CD4-positive, alpha-beta T cell treated with Interleukin-2 at 100 ng/mL for 4 hours (primary cell): ENCODE results near the gene SRRT.
A peak's percentile ranks its signal among the peaks of the same experiment; 100 is the strongest.
"Not testable (repeated sequence)": the region's sequence is repeated elsewhere in the genome, so short reads cannot be mapped to it uniquely, and the experiment has no call there.

Source experiments
- DNase-seq: peaks from one replicate; pipeline ENCODE4 v3.0.0-alpha.2; 2020; ENCODE audit warnings: low spot score

Gene SRRT

DNA sequence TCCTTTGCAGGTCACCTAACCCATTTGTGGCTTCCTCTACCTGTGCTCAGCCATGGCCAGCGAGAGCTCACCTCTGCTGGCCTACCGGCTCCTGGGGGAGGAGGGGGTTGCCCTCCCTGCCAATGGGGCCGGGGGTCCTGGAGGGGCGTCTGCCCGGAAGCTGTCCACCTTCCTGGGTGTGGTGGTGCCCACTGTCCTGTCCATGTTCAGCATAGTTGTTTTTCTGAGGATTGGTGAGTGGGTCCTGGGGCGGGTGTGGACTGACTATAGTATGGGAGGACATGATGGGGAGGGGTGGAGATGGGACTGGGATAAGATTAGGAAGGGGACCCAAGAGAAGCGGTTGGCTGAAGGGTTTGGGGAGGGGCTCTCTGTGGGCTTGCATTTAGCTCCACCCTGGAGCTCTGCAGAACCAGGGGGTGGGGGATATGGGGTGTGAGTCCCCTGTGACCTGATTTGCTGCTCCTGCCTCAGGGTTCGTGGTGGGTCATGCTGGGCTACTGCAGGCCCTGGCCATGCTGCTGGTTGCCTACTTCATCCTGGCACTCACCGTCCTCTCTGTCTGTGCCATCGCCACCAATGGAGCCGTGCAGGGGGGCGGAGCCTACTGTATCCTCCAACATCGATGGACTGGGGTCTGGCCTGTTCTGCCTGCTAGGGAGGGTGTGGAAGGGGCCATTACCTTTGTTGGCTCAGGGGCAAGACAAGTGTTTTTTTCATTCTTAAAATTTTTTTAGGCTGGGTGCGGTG is 20.6 kb upstream of the SRRT start:
- DNase-seq, result no peak

DNA sequence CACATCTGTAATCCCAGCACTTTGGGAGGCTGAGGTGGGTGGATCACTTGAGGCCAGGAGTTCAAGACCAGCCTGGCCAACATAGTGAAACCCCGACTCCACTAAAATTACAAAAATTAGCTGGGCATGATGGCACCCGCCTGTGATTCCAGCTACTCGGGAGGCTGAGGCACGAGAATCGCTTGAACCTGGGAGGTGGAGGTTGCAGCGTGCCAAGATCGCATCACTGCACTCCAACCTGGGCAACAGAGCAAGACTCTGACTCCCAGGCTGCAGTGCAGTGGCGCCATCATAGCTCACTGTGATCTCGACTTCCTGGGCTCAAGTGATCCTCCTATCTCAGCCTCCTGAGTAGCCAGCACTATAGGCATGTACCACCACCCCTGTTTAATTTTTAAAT is 20.0 kb upstream of the SRRT start:
- DNase-seq, result not testable (repeated sequence)

DNA sequence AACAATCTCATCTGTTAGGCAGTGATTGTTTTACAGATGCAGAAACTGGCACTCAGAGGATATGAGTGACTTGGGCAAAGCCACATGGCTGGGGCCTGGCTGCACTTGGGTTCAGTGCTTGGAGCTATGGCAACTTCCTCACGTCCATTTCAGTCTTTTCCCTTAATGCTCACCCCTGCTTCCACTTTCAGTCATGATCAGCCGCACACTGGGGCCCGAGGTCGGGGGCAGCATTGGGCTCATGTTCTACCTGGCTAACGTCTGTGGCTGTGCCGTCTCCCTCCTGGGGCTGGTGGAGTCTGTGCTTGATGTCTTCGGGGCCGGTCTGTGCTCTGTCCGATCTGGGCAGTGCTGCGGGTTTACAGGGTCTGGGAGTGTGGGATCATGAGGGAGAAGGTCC is 19.4 kb upstream of the SRRT start:
- DNase-seq, result no peak

DNA sequence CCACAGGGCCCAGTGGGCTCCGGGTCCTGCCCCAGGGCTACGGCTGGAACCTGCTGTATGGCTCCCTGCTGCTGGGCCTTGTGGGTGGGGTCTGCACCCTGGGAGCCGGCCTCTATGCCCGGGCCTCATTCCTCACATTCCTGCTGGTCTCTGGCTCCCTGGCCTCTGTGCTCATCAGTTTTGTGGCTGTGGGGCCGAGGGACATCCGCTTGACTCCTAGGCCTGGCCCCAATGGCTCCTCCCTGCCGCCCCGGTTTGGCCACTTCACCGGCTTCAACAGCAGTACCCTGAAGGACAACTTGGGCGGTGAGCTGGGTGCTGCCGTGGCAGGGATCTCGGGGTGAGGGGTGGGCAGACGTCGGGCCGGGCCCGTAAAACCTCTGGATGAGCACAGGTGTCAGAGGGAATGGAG is 18.0 kb upstream of the SRRT start:
- DNase-seq, result no peak

DNA sequence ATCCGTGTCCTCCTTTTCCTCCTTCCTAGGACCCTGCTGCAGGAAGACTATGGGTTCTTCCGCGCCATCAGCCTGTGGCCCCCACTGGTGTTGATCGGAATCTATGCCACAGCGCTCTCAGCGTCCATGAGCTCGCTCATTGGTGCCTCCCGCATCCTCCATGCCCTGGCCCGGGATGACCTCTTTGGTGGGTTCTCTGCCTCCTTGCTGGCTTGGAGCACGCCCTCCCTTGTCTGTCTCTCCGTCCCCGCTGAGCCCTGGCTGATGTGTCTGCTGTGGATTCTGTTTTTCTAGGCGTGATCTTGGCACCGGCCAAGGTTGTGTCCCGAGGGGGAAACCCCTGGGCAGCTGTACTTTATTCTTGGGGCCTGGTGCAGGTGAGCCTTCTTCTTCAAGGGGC is 15.0 kb upstream of the SRRT start:
- DNase-seq, result no peak

DNA sequence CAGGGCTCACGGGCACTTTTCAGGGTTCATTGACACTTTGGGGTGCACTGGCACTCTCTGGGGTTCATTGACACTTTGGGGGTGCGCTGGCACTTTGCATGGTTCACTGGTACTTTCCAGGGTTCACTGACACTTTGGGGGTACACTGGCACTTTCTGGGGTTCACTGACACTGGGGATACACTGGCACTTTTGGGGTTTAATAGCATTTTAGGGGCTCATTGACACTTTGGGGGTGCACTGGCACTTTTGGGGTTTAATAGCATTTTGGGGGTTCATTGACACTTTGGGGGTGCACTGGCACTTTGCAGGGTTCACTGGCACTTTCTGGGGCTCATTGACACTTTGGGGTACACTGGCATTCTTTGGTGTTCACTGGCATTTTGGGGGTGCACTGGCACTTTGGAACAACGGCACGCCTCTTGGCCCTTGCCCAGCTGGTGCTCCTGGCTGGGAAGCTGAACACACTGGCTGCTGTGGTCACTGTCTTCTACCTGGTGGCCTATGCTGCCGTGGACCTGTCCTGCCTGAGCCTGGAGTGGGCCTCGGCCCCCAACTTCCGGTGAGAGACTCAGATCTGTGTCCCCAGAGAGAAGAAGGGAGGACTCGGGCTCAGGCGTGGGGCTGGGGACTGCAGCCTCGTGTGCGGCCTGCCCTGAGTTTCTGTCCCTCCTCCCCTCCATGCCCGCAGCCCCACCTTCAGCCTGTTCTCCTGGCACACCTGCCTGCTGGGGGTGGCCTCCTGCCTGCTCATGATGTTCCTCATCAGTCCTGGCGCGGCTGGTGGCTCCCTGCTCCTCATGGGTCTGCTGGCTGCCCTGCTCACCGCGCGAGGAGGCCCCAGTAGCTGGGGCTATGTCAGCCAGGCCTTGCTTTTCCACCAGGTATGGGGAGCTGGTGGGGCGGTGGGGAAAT is 13.9 kb upstream of the SRRT start:
- DNase-seq, result no peak

DNA sequence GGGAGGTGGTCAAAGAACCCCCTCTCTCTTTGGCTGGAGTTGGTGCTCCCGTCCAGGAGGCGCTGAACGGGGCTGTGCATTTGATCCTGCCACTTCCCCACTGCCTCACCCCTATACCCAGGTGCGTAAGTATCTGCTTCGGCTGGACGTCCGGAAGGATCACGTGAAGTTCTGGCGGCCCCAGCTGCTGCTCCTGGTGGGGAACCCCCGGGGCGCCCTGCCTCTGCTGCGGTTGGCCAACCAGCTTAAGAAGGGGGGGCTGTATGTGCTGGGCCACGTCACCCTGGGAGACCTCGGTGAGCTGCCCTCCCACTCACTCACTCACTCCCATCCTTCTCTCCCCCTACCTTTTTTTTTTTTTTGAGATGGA is 13.3 kb upstream of the SRRT start:
- DNase-seq, result no peak

DNA sequence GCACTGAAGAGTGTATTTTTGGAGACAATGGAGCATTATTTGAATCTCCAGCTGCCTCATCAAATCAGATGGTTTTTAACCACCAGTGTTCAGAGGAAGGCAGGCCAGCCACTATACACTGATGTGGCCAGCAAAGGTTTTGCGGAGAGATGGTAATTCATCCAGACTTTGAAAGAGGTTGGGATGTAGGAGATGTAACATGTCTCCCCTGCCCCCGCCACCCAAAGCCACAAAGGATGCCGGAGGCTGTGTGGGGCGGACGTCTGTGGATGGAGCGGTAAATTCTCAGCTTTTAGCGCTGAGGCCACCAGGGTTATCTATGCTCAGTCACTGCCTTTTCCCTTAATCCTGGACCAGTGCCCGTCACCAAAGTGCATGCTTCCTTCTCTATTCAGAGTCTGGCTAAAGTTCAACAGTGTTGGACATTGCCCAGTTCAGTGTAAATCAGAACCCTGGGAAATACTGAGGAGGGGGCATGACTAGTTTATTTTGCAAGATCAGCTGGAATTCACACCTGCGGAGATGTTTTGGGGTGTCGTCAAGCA is 11.4 kb upstream of the SRRT start:
- no peak for DNase-seq

DNA sequence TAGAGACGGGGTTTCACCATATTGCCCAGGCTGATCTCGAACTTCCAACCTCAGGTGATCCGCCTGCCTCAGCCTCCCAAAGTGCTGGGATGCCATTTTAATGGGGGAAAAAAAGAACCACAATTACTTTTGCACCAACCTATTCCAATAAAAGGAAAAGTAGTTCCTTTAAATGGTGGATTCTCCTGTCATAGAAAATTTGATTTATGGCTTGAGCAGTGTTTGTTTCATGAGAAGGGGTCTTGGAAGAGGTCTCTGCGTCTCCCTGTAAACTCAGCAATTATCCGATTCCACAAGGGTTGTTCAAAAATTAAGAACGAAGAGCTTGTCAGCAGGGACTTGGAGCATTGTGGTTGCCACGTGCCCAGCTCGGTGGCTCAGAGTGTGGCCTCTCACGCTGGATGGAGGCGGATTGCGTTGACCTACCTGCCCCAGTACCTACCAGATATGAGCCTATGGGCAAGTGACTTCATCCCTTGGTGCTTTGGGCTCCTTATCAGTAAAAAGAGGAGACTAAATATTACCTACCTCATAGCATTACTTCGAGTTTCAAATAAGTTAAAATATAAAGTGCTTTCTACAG is 10.5 kb upstream of the SRRT start:
- no peak for DNase-seq

DNA sequence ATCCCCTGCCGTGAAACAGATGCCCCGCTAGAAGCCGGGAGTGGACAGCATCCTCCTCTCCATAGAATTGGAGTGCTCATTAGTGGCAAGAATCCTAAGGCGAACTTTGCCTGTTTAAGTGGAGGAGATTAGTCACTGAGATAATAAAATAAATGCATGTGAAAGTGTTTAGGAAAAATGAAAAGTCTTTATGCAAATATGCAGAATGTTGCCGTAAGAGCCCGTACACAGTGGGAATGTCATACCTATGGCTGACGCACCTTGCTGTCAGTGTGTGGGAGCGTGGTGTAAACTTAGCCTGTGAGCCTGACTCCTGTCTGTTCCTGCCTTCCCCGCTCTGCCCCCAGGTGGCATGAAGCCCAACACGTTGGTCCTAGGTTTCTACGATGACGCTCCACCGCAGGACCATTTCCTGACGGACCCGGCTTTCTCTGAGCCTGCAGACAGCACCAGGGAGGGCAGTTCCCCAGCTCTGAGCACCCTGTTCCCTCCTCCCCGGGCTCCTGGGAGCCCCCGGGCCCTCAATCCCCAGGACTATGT is 9.5 kb upstream of the SRRT start:
- no peak for DNase-seq

DNA sequence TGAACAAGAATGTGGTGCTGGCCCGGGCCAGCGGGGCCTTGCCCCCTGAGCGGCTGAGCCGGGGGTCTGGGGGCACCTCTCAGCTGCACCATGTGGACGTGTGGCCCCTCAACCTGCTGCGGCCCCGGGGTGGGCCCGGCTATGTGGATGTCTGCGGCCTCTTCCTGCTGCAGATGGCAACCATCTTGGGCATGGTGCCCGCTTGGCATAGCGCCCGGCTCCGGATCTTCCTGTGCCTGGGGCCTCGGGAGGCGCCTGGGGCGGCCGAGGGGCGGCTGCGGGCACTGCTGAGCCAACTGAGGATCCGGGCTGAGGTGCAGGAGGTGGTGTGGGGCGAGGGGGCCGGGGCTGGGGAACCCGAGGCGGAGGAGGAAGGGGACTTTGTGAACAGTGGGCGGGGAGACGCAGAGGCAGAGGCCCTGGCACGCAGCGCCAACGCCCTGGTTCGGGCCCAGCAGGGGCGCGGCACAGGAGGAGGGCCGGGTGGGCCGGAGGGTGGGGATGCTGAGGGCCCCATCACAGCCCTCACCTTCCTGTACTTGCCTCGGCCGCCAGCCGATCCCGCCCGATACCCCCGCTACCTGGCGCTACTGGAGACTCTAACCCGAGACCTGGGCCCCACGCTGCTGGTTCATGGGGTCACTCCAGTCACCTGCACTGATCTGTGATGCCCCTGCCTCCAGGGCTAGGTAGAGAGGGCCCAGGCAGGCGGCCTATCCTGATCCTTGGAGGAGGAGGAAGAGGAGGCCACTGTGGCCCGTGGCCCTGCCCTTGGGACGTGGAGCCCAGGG is 8.8 kb upstream of the SRRT start:
- DNase-seq, result no peak

DNA sequence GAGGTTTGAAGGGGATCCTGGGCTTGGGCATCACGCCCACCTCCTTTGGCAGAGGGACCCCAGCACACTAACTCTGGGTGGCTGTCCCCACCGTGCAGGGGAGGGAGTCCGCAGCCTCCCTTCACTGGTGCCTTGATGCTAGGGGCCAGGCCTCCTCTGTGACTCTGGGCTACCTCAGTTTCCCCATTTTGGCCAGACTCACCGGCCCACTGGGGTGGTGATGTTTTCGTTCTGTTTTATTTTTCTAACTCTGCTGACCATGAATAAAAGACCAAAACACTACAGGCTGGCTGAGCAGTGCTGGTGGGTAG is 8.2 kb upstream of the SRRT start:
- no peak for DNase-seq

DNA sequence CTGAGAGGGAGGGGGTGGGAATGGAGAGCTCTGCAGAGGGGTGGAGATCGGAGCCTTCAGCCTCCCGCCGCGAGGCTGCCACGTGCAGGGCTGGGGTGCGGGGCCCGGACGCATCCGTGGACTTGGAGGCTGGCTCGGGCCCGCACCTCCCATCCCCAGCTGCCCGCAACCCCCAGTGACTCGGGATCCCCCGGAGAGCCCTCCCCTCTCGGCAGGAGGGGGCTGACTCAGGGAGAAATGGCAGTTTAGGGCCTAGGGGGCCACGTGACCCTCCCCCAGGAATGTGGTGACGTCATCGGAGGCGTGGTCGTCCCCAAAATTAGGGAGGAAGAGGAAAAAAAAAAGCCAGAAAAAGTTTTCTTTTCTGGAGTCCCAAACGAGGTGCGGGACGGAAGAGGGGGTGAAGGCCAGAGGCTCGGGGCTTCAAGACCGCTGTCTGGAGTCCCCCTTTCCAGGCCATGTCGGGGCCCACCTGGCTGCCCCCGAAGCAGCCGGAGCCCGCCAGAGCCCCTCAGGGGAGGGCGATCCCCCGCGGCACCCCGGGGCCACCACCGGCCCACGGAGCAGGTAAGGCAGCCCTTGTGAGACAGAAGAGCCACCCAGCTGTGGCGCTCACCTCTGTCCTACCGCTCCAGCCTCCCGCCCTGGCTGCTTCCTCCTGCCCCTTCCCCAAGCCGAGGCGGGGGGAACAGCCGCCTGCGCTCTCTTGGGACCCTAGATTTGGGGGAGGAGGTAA is 7.7 kb upstream of the SRRT start, which contains the start of gene TRIP6:
Gene TRIP6 (plus strand): TSS at position 348 of the 736 bp plus-strand sequence. CDS start 111 bp downstream, at position 459.
- peak; percentile 45 for DNase-seq

DNA sequence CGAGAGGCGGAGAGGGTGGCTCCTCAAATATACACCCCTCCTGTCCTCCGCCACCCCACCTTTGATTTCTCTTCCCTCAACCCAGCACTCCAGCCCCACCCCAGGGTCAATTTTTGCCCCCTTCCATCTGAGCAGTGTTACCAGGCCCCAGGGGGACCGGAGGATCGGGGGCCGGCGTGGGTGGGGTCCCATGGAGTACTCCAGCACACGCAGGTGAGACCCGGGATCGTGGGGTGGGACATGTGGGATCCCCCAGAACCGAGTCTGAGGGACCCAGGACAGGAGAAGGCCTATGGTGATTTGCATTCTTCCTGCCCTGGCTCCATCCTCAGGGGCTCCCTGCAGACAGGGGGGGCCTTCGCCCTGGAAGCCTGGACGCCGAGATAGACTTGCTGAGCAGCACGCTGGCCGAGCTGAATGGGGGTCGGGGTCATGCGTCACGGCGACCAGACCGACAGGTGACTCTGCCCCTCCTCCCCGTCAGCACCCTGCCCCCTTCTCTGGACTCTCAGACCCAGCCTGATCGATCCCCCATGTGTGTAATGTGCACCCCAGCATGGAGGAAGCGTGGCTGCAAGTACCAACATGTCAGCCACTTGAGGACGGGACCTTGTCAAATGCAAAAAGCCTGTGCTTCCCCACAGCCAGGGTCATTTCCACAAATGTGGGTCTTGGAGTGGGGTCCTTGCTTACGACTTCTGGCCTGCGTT is 7.0 kb upstream of the SRRT start:
- no peak for DNase-seq

DNA sequence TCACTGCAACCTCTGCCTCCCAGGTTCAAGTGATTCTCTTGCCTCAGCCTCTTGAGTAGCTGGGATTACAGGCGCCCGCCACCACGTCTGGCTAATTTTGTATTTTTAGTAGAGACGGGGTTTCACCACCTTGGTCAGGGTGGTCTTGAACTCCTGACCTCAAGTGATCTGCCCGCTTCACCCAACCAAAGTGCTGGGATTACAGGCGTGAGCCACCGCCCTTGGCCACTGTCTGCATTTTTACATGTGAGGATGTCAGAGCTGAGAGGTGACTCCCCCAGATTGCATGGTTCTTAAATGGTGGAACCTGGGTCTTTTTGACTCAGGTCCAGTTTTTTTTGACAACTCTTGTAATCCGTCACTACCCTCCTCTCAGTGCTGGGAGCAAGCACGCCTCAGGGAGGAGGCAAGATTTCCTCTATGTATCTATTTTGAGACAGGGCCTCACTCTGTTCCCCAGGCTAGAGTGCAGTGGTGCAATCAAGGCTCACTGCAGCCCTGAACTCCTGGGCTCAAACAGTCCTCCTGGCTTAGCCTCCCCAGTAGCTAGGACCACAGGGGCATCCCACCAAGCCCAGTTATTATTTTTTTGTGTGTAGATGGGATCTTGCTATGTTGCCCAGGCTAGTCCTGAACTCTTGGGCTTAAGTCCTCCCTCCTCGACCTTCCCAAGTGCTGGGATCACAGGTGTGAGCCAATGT is 1.2 kb upstream of the SRRT start:
- no peak for DNase-seq

DNA sequence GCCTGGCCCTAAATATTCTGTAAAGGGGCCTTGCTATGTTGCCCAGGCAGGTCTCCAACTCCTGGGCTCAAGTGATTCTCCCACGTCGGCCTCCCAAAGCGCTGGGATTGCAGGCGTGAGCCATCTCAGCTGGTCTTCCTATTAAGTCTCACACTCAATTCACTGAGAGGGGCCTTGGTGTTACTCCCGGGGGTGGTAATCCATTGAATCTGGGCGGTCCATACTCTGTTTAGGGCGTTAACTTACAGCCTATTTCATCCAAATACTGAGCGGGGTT is 665 bp upstream of the SRRT start:
- no peak for DNase-seq

DNA sequence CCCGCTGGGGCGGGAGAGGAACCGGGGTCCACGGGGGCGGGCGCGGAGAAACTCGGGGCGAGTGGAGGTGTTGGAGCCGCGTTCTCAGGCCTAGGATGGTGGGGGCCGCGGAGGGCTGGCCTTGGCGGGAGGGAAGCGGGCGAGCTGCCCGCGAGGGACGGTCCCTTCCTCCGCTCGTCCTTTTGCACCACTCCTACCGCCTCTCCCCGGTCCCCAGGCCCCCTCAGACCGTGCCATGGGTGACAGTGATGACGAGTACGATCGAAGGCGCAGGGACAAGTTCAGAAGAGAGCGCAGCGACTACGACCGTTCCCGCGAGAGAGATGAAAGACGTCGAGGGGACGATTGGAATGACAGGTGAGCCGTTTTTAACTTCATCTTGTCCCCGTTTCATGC is 451 bp downstream of the SRRT start:
- DNase-seq, result no peak

DNA sequence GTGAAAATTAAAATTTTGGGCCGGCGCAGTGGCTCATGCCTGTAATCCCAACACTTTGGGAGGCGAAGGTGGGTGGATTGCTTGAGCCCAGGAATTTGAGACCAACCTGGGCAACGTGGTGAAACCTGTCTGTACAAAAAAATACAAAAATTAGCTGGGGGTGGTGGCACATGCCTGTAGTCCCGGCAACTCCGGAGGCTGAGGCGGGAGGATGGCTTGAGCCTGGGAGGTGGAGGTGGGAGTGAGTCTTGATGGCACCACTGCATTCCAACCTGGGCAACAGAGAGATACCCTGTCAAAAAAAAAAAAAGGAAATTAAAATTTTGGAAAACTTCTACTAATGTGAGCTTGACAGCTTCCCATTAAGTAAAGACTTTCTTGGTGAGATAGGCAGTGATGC is 3.1 kb downstream of the SRRT start:
- DNase-seq, result no peak

DNA sequence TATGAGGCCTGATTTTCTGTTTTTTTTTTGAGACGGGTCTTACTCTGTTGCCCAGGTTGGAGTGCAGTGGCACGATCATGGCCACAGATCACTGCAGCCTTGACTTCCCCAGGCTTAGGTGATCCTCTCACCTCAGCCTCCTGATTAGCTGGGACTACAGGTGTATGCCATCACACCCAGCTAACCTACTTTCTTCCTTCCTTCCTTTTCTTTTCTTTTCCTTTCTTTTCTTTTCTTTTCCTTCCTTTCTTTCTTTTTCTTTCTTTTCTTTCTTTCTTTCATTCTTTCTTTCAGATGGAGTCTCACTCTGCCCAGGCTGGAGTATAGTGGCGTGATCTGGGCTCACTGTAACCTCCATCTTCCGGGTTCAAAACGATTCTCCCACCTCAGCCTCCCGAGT is 3.8 kb downstream of the SRRT start:
- no peak for DNase-seq

DNA sequence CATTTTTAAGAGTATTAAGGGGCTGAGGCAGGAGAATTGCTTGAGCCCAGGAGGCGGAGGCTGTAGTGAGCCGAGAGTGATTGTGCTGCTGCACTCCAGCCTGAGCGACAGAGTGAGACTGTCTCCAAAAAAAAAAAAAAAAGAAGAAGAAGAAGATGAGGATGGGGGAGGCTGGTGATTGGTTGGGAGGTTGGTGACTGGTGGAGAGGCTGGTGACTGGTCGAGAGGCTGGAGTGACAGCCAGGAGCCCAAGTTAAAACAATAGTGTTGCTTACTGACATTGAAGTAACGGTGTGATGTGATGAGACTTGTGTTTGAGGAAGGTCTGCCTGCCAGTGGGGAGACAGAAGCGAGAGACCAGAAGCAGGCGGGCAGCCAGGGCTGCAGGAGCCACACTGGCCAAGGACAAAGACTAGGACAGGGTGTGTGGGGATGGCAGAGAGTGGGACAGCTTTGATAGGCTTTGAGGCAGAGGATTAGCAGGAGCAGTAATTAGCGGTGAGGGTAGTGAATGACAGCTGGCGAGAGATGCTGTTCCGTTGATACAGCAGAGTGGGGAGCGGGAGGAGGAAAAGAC is 4.9 kb downstream of the SRRT start:
- no peak for DNase-seq
